Stimulated activated naive B cell treated with anti-CD40 and anti-IgM and Interleukin-4, amounts not matched to agents 10 μg/mL and 1 μg/mL and 100 μg/mL, for 72 hours (primary cell): ENCODE results near the gene GLA.
A peak's percentile ranks its signal among the peaks of the same experiment; 100 is the strongest.

ENCODE experiments used
- ATAC-seq, 2 donors: fragments of 150-1000 bp; cut with Tn5 transposase; replicated peaks; 2 replicates each; pipeline ENCODE4 v1.10.0; 2021; ENCODE audit warnings: moderate library complexity in 1 of 2
- DNase-seq: peaks from one replicate; pipeline ENCODE4 v3.0.0; 2021
- H3K27ac Mint-ChIP-seq: one replicate; pipeline ENCODE4 v1.8.0; 2022; ENCODE audit warnings: mild to moderate bottlenecking, mixed read lengths
- H3K27me3 Mint-ChIP-seq, 2 donors: one replicate each; pipeline ENCODE4 v1.8.0; 2022; ENCODE audit warnings: mixed read lengths in 2 of 2
- H3K36me3 Mint-ChIP-seq, 2 donors: one replicate each; pipeline ENCODE4 v1.8.0; 2022; ENCODE audit warnings: mixed read lengths in 2 of 2, mild to moderate bottlenecking in 1 of 2
- H3K4me1 Mint-ChIP-seq, 2 donors: one replicate each; pipeline ENCODE4 v1.8.0; 2022; ENCODE audit warnings: mixed read lengths in 2 of 2, mild to moderate bottlenecking in 1 of 2
- H3K4me3 Mint-ChIP-seq, 2 donors: one replicate each; pipeline ENCODE4 v1.8.0; 2022; ENCODE audit warnings: mild to moderate bottlenecking in 2 of 2, mixed read lengths in 2 of 2, moderate library complexity in 1 of 2
- H3K9me3 Mint-ChIP-seq, 2 donors: one replicate each; pipeline ENCODE4 v1.8.0; 2022; ENCODE audit warnings: mixed read lengths in 2 of 2, mild to moderate bottlenecking in 1 of 2

The GLA gene

DNA sequence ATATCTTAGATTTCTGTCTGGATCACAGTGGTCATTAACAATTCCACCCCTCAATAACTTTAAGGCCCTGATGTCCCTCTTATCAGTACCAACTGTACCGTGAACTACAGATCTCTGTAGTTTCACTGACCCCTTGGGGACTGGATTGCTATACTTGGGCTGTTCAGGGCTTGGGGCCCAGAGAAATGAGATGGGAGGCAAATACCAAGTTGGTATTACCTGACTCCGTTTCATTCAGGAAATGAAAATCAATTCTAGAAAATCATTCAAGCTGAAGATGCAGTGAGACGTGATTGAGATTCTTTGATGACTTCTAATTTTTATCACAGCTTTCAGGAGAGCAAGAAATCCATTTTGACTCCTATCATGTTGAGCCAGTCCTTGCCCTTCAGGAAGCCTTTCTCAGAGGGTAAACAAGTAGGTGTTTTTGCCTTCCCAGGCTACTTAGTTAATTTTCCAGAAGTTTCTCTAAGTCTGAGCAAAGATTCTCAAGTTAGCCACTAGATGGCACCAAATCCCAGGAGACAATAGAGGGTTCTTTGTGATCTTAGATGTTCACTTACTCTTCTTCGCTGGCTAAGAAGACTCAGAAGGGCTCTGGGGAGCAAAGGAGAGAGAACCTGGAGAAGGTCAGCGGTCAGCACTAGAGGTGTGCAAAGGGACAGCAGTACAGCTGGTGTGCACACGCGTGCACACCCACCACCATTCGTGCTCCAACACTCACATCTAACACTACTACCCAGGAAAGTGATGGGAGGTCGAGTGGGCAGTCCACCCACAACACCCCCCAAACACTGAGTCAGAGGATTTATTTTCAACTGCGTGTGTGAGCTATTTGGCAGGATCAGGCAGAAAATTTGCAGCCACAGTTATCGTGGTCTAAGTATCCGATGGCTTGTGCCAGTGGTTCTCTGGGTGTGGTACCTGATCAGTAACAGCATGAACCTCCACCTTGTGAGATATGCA, 7.7 kb upstream of the GLA start:
- Mint-ChIP-seq H3K4me3 (peak overlapping the region; percentile 27 to 48), H3K27me3 (peaks cover 0 to 12% of the 10 kb centered on the region in 2 donors), H3K27ac (peak overlapping the region; percentile 82), H3K36me3 (peaks cover 16 to 20% of the 10 kb centered on the region in 2 donors), H3K9me3 (peaks cover 2 to 5% of the 10 kb centered on the region in 2 donors), H3K4me1 (peaks cover 33 to 55% of the 10 kb centered on the region in 2 donors)
- ATAC-seq, result peak; percentile 63 to 69
- DNase-seq, result peak; percentile 31

DNA sequence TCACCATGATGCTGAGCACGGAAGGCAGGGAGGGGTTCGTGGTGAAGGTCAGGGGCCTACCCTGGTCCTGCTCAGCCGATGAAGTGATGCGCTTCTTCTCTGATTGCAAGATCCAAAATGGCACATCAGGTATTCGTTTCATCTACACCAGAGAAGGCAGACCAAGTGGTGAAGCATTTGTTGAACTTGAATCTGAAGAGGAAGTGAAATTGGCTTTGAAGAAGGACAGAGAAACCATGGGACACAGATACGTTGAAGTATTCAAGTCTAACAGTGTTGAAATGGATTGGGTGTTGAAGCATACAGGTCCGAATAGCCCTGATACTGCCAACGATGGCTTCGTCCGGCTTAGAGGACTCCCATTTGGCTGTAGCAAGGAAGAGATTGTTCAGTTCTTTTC, 4.3 kb upstream of the GLA start:
- H3K27ac Mint-ChIP-seq, result peak overlapping the region; percentile 92
- DNase-seq (no peak), ATAC-seq (no peak)
- peaks cover 32 to 41% of the 10 kb centered on the region in 2 donors for H3K4me1 Mint-ChIP-seq
- peaks cover 2 to 5% of the 10 kb centered on the region in 2 donors for H3K9me3 Mint-ChIP-seq
- peaks cover 18 to 23% of the 10 kb centered on the region in 2 donors for H3K36me3 Mint-ChIP-seq
- peak overlapping the region in 1 of 2 donors; percentile 44 for H3K4me3 Mint-ChIP-seq
- H3K27me3 Mint-ChIP-seq, result peaks cover 0 to 4% of the 10 kb centered on the region in 2 donors

DNA sequence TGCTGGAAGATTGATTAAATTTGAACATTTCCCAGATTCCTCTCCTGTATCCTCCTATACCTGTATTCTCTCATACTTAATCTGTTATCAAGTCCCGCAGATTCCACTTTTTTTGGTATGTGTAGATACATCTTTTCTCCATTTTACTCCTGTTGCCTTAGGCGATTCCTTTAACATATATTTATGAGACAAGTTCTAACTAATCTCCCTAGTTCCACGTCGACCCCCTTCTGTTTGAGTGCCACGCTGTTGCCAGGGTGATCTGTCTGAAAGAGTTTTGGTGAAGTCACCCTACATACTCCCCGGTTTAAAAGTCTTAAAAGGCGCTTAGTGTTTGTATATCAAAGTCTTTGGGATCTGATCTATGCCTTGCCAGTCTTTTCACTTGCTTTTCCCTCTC, 2.7 kb upstream of the GLA start:
- H3K36me3 Mint-ChIP-seq, result peaks cover 18 to 26% of the 10 kb centered on the region in 2 donors
- DNase-seq (no peak), ATAC-seq (no peak)
- no peaks in the 10 kb centered on the region for H3K27me3 Mint-ChIP-seq
- H3K4me3 Mint-ChIP-seq, result peak overlapping the region; percentile 41 to 63
- peaks cover 26 to 42% of the 10 kb centered on the region in 2 donors for H3K4me1 Mint-ChIP-seq
- H3K9me3 Mint-ChIP-seq, result peaks cover 2 to 5% of the 10 kb centered on the region in 2 donors
- peak overlapping the region; percentile 47 for H3K27ac Mint-ChIP-seq

DNA sequence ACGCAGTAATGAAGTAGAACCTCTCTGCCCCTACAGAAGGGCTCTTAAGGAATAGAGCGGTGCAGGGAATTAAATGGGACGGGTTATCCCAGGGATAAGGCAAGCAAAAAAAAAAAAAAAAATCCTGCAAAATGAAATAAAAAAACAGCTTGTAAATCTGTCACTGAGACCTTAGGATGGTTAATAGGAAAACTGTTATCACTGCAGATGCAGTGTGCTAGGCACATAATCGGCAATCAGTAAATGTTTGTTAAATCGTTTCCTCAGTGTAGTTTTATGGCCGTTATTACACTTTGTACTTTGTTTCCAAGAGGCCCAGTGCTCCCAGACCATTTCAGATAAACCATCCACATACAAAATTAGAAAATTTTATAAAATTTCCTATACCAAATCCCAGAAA, 1.3 kb upstream of the GLA start:
- peak overlapping the region; percentile 77 for H3K27ac Mint-ChIP-seq
- peaks cover 2 to 5% of the 10 kb centered on the region in 2 donors for H3K9me3 Mint-ChIP-seq
- H3K4me1 Mint-ChIP-seq, result peaks cover 23 to 34% of the 10 kb centered on the region in 2 donors
- H3K36me3 Mint-ChIP-seq, result peaks cover 19 to 27% of the 10 kb centered on the region in 2 donors
- DNase-seq (no peak), ATAC-seq (no peak)
- H3K27me3 Mint-ChIP-seq, result no peaks in the 10 kb centered on the region
- peak overlapping the region; percentile 71 to 73 for H3K4me3 Mint-ChIP-seq

DNA sequence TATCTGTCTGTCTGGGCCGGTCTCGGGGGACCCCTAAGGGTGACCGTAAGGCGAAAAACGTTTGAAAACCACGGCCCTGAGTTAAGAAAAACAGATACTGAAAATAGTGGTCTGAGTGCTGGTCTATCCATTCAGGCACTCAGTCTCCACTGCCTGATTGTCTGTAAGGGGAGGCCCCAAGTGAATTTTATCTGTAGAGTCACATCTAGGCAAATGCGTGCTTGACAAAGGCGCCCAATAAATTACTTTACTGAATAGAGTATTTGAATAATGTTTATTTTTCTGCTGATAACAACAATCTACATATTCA, 762 bp upstream of the GLA start:
- H3K4me1 Mint-ChIP-seq, result peaks cover 24 to 34% of the 10 kb centered on the region in 2 donors
- H3K27ac Mint-ChIP-seq, result peak overlapping the region; percentile 95
- peaks cover 2 to 5% of the 10 kb centered on the region in 2 donors for H3K9me3 Mint-ChIP-seq
- H3K36me3 Mint-ChIP-seq, result peaks cover 20 to 29% of the 10 kb centered on the region in 2 donors
- no peaks in the 10 kb centered on the region for H3K27me3 Mint-ChIP-seq
- ATAC-seq, result no peak
- DNase-seq, result no peak
- peak overlapping the region; percentile 91 to 95 for H3K4me3 Mint-ChIP-seq

DNA sequence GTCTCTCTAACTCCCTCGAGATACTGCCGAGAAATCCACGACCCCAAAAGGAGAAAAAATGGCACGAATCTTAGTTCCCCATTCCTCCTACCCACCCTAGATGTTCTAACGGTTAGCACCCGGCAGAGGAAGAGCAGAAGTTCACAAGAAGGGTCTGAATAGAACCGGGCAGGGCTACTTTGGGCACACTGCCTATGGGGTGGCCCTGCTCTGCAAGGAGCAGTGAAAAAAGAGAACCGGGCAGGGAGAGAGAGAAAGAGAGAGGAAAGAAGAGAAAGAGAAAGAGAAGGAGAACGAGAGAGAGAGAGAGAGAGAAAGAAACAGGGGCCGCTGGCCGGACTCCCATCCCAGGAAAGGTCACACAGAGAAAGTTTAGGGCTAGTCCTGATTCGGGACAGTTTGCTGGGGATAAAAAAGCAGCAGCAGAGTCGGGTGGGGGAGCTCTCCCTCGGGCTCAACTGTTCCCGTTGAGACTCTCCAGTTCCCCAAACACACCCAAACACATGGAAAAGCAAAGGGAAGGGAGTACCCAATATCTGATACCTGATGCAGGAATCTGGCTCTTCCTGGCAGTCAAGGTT, 468 bp downstream of the GLA start:
- Mint-ChIP-seq H3K4me3 (peak overlapping the region; percentile 91 to 95), H3K27ac (peak overlapping the region; percentile 95), H3K27me3 (no peaks in the 10 kb centered on the region), H3K4me1 (peaks cover 13 to 23% of the 10 kb centered on the region in 2 donors), H3K36me3 (peaks cover 11 to 24% of the 10 kb centered on the region in 2 donors), H3K9me3 (peaks cover 0 to 2% of the 10 kb centered on the region in 2 donors)
- no peak for DNase-seq
- ATAC-seq, result peak; percentile 21 to 28

DNA sequence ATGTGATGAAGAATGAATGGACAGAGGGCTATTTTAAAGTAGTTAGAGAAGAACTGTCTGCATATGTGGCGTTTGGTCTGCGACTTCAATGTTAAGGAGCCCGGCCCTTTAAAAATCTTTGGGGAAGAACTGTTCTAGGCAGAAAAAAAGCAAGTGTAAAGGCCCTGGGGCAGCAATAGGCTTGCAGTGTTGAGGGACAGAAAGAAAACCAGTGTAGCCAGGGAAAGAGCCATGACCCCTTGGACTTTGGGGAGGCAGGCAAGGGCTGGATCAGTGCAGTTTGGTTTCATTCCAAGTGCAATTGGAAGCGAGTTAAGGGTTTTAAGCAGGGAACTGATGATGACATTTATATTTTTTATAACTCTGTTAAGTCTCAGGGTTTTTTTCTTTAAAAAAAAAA, 7.9 kb downstream of the GLA start:
- Mint-ChIP-seq H3K36me3 (peaks cover 18 to 27% of the 10 kb centered on the region in 2 donors), H3K27ac (no peak overlapping the region)

DNA sequence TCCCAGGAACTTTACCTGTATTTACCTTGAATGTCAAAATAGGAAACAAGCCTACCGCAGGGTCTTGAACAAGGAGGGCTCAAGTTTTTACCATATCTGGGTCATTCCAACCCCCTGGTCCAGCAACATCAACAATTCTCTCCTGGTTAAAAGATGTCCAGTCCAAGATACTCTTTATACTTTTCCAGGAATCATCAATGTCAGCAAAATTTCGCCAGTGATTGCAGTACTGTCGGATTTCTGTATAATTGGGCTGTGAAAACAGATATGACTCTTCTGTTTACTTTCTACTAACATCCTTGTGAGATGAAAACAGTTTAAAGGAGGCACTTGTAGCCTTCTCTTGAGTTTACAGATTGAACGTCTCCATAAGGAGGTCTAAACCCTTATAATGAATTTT, 9.0 kb downstream of the GLA start:
- peaks cover 20 to 26% of the 10 kb centered on the region in 2 donors for H3K36me3 Mint-ChIP-seq
- DNase-seq, result no peak
- H3K9me3 Mint-ChIP-seq, result no peaks in the 10 kb centered on the region
- H3K27me3 Mint-ChIP-seq, result no peaks in the 10 kb centered on the region
- no peak for ATAC-seq
- H3K27ac Mint-ChIP-seq, result no peak overlapping the region
- H3K4me3 Mint-ChIP-seq, result no peak overlapping the region
- peaks cover 1 to 7% of the 10 kb centered on the region in 2 donors for H3K4me1 Mint-ChIP-seq

More for the DNA sequence above, 7.9 kb downstream of the GLA start:
- DNase-seq, result no peak
- Mint-ChIP-seq H3K9me3 (no peaks in the 10 kb centered on the region), H3K4me3 (no peak overlapping the region), H3K4me1 (peaks cover 0 to 2% of the 10 kb centered on the region in 2 donors), H3K27me3 (no peaks in the 10 kb centered on the region)
- no peak for ATAC-seq

DNA sequence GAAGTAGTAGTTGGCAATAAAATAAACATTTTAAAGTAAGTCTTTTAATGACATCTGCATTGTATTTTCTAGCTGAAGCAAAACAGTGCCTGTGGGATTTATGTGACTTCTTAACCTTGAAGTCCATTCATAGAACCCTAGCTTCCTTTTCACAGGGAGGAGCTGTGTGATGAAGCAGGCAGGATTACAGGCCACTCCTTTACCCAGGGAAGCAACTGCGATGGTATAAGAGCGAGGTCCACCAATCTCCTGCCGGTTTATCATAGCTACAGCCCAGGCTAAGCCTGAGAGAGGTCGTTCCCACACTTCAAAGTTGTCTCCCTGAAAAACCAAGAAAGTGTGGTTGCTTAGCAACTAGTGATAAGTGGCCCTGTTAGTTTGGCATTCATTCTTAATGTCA, 9.9 kb downstream of the GLA start:
- Mint-ChIP-seq H3K4me1 (peaks cover 3 to 16% of the 10 kb centered on the region in 2 donors), H3K4me3 (no peak overlapping the region), H3K27me3 (no peaks in the 10 kb centered on the region), H3K36me3 (peaks cover 25 to 34% of the 10 kb centered on the region in 2 donors), H3K9me3 (no peaks in the 10 kb centered on the region), H3K27ac (no peak overlapping the region)
- ATAC-seq (no peak), DNase-seq (no peak)

DNA sequence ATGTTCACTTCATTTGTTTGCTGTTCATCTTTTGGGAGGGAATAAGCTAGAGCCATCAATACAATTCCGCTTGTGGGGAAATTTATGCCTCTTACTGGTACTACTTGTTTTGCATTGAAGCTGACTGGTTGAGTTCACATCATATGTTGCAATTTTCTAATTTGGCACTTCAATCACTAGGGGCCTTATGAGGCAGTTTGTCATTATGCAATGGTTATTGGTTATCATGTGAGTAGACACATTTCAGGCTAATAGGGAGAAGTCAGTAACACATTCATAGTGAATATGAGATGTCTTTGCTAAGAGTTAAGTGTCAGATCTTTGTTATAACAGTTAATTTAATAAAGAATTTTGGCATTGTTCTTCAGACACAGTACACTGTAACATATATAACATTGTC, 11.9 kb downstream of the GLA start:
- ATAC-seq, result no peak
- peaks cover 6 to 19% of the 10 kb centered on the region in 2 donors for H3K4me1 Mint-ChIP-seq
- no peak overlapping the region for H3K27ac Mint-ChIP-seq
- H3K9me3 Mint-ChIP-seq, result no peaks in the 10 kb centered on the region
- H3K36me3 Mint-ChIP-seq, result peaks cover 36 to 41% of the 10 kb centered on the region in 2 donors
- H3K4me3 Mint-ChIP-seq, result no peak overlapping the region
- DNase-seq, result no peak
- H3K27me3 Mint-ChIP-seq, result no peaks in the 10 kb centered on the region

DNA sequence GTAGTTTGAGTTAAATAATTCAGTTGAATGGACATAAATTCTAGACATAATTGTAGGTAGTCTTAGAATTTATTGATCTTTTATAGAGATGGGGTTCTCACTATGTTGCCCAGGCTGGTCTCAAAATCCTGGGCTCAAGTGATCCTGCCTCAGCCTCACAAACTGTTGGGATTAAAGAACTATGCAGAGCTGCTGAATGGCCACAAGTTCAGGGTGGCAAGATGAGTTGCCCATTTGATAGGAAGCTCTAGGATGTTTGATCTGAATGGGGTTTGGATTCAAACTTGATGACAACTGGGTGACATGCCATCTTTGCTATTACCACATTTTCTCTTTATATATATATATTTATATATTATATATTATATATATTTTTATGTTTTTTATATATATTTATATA, 13.4 kb downstream of the GLA start:
- H3K9me3 Mint-ChIP-seq, result no peaks in the 10 kb centered on the region
- no peaks in the 10 kb centered on the region for H3K27me3 Mint-ChIP-seq
- DNase-seq (no peak), ATAC-seq (no peak)
- H3K27ac Mint-ChIP-seq, result no peak overlapping the region
- H3K4me1 Mint-ChIP-seq, result peaks cover 6 to 19% of the 10 kb centered on the region in 2 donors
- H3K4me3 Mint-ChIP-seq, result no peak overlapping the region
- H3K36me3 Mint-ChIP-seq, result peaks cover 25 to 32% of the 10 kb centered on the region in 2 donors

DNA sequence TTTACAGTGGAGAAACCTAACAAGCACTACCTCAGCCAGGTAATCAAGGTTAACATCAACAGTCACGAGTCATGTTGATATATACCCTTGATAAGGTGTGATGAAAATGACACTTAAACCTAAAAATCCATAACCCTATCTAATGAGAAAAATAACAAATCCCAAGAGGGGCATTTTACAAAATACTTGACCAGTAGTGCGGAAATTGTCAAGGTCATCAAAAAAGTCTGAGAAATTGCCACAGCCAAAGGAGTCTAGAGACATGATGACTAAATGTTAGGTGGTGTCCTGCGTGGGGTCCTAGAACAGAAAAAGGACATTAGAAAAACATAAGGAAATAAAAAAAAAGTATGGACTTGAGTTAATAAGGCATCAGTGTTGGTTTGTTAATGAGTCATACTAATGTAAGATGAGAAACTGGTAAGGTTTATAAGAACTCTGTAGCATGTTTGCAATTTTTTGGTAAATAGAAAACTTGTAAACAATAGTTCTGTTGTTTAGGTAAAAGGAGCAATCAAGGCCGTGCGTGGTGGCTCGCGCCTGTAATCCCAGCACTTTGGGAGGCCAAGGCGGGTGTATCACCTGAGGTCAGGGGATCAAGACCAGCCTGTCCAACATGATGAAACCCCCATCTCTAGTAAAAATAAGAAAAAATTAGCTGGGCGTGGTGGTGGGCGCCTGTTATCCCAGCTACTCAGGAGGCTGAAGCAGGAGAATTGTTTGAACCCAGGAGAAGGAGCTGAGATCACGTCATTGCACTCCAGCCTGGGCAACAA, 14.0 kb downstream of the GLA start:
- Mint-ChIP-seq H3K9me3 (no peaks in the 10 kb centered on the region), H3K36me3 (peaks cover 23 to 29% of the 10 kb centered on the region in 2 donors), H3K4me3 (peak overlapping the region; percentile 50 to 57), H3K4me1 (peaks cover 6 to 19% of the 10 kb centered on the region in 2 donors), H3K27ac (peak overlapping the region; percentile 83), H3K27me3 (no peaks in the 10 kb centered on the region)
- ATAC-seq (no peak), DNase-seq (no peak)

DNA sequence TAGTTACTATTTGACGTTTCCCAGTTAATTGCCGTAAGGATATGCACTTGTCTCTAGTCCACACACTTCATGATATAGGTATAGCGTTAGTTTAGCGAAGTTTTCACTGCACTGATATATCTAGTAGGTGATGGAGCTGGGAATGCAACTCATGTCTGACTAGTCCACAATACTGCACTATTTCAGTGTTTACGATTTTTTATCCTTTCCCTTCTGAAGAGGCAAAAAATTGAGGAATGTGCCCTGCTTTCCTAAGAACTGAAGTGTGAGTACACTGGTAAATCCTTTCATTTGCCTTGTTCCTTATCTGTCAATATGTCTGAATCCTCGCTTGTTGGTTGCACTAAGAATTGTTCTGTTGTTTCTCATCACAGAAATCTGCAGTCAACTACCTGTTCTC, 15.9 kb downstream of the GLA start:
- Mint-ChIP-seq H3K4me3 (peak overlapping the region; percentile 94 to 98), H3K27ac (peak overlapping the region; percentile 99), H3K9me3 (no peaks in the 10 kb centered on the region), H3K4me1 (peaks cover 6 to 19% of the 10 kb centered on the region in 2 donors), H3K36me3 (peaks cover 23 to 29% of the 10 kb centered on the region in 2 donors), H3K27me3 (no peaks in the 10 kb centered on the region)
- no peak for ATAC-seq
- DNase-seq, result no peak
